Raji (cell line): ENCODE measurements around the gene BCO2.

Experiments used
- POLR2A ChIP-seq: IDR thresholded peaks from 2 replicates; pipeline ENCODE4 v1.6.1; 2011; ENCODE audit warnings: low read depth, low read length, control low read depth; ENCODE audit not compliant: insufficient read depth

Gene BCO2

GRCh38 chr11:112174789-112175598 is at the start of gene BCO2:
BCO2 (plus strand) TSS chr11:112175512; CDS start chr11:112175602, 90 bp downstream.
- no peak for TF ChIP-seq POLR2A

- no peak for TF ChIP-seq POLR2A
These were observed 48.3 kb upstream of the BCO2 start for GRCh38 chr11:112127056-112127455.

- TF ChIP-seq POLR2A, result no peak
These were observed 46.7 kb upstream of the BCO2 start for GRCh38 chr11:112128483-112129121.

- TF ChIP-seq POLR2A, result no peak
These were observed 45.7 kb upstream of the BCO2 start for GRCh38 chr11:112129656-112130055.

- TF ChIP-seq POLR2A, result no peak
These were observed 42.6 kb upstream of the BCO2 start for GRCh38 chr11:112132737-112133136.

GRCh38 chr11:112134473-112134872 is 40.8 kb upstream of the BCO2 start:
- no peak for TF ChIP-seq POLR2A

- TF ChIP-seq POLR2A, result no peak
These were observed 31.7 kb upstream of the BCO2 start for GRCh38 chr11:112143597-112143996.

GRCh38 chr11:112150517-112150916 is 24.8 kb upstream of the BCO2 start:
- no peak for TF ChIP-seq POLR2A

- TF ChIP-seq POLR2A, result no peak
These were observed 19.0 kb upstream of the BCO2 start for GRCh38 chr11:112156153-112156955.

GRCh38 chr11:112156956-112157766 is 18.2 kb upstream of the BCO2 start:
- no peak for TF ChIP-seq POLR2A

- no peak for TF ChIP-seq POLR2A
These were observed 15.9 kb upstream of the BCO2 start for GRCh38 chr11:112159098-112160065.

GRCh38 chr11:112160091-112160848 is 15.0 kb upstream of the BCO2 start:
- TF ChIP-seq POLR2A, result no peak

- no peak for TF ChIP-seq POLR2A
These were observed 14.3 kb upstream of the BCO2 start for GRCh38 chr11:112161012-112161411.
